ENCODE data around the gene PIEZO2.

PIEZO2 gene

DNA sequence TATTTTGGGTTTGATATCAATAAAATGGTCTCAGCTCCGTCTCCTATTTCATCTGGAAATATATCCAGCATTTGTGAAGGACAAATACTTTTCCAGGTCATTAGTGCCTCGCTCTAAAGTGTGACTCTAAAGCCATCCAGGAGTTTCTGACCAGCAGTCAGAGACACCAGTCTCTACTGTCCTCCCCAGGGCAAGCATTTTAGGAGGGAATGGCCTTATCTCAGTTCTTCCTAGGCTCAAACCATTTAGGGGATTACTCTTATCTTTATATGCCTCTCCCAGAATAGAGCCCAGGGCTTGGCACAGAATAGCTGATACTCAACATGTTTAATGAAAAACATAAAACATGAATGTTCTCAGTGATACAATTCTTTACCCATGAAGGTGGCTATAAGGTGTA, 436.0 kb downstream of the PIEZO2 start:
- TF ChIP-seq POLR2AphosphoS5 (IDR thresholded peaks at IDR 0.05; ENCODE audit: borderline replicate concordance, low read depth, low read length): no peak
- TF ChIP-seq FOXP2 (optimal IDR thresholded peaks at IDR 0.05; ENCODE audit: control extremely low read depth, extremely low read length, insufficient read depth): no peak
- no peak for TF ChIP-seq EZH2 (IDR thresholded peaks at IDR 0.05)
- DNase-seq (ENCODE audit: low read depth, low spot score): no peak
- H3K36me3 ChIP-seq (ENCODE audit: insufficient read depth, low read length): no peaks in the 10 kb centered on the region
- H3K4me3 ChIP-seq: no peak overlapping the region
- H3K9me3 ChIP-seq (ENCODE audit: low read depth, low read length): no peaks in the 10 kb centered on the region
- no peak overlapping the region for H3K9ac ChIP-seq (ENCODE audit: insufficient read length)
- H3K27ac ChIP-seq: no peak overlapping the region

DNA sequence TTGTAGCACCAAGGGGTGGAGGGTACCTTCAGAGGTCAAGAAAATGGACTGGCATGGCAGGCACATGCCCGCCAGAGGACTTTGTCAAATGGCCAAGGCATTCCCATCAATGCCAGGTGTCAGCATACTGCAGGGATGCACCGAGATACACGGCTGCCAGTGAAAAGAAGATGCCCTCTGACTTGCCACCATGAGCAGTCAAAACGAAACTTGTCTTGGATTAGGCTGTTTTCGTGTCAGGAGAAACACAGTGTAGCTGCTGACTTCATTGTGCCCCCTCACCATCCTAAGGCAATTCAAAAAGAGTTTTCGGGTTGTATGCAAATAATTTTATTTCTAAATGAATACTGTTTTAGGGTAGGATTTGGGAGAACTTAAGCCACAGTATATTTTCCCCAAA, 442.1 kb downstream of the PIEZO2 start:
- H3K4me3 ChIP-seq: no peak overlapping the region
- no peak overlapping the region for H3K27ac ChIP-seq
- no peak overlapping the region for H3K9ac ChIP-seq (ENCODE audit: insufficient read length)
- no peak for TF ChIP-seq FOXP2 (optimal IDR thresholded peaks at IDR 0.05; ENCODE audit: control extremely low read depth, extremely low read length, insufficient read depth)
- no peak for TF ChIP-seq POLR2AphosphoS5 (IDR thresholded peaks at IDR 0.05; ENCODE audit: borderline replicate concordance, low read depth, low read length)
- no peak for TF ChIP-seq EZH2 (IDR thresholded peaks at IDR 0.05)
- DNase-seq (ENCODE audit: low read depth, low spot score): no peak
- no peaks in the 10 kb centered on the region for H3K9me3 ChIP-seq (ENCODE audit: low read depth, low read length)
- H3K36me3 ChIP-seq (ENCODE audit: insufficient read depth, low read length): no peaks in the 10 kb centered on the region

DNA sequence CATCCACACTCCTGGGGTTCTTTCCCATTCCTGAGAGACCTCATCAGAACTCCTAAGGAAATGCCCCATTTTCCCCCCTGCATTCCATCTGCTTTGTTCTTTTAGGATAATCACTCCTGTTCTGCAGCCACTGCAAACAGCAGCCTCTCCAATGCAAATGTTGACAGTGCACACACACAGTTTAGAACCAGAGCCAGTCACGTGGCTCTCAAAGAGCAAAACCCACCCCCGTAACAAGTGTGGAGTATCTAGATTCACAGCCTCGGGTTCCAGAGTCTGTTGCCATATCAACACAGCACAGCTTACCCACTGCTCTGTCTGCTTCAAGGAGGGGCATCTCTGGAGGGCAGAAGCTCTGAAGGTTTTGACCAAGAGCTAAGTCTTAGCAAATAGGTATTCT, 443.6 kb downstream of the PIEZO2 start:
- Histone ChIP-seq H3K4me3 (no peak overlapping the region), H3K27ac (no peak overlapping the region), H3K9ac (ENCODE audit: insufficient read length) (no peak overlapping the region), H3K9me3 (ENCODE audit: low read depth, low read length) (no peaks in the 10 kb centered on the region), H3K36me3 (ENCODE audit: insufficient read depth, low read length) (no peaks in the 10 kb centered on the region)
- TF ChIP-seq POLR2AphosphoS5 (IDR thresholded peaks at IDR 0.05; ENCODE audit: borderline replicate concordance, low read depth, low read length): no peak
- TF ChIP-seq EZH2 (IDR thresholded peaks at IDR 0.05): no peak
- TF ChIP-seq FOXP2 (optimal IDR thresholded peaks at IDR 0.05; ENCODE audit: control extremely low read depth, extremely low read length, insufficient read depth): no peak
- no peak for DNase-seq (ENCODE audit: low read depth, low spot score)

DNA sequence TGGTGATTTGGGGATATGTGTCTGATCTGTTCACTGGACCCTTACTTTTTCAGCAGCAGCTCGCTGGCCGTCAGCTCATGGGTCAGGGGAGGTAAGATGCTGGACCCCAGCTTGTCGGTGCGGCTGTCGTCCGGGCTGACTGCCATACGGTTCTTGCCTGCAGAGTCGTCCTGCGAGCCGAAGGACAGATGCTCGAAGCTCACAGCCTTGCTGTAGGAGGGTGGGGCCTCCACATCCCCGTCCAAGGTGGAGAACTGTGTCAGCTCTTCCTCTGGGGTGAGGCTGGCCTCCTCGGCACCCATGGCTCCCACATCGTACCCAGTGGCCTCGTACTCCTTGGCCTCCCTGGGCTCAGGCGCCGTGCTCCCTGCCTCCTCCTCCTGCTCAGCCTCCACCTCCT, 444.1 kb downstream of the PIEZO2 start:
- Histone ChIP-seq H3K9ac (ENCODE audit: insufficient read length) (no peak overlapping the region), H3K36me3 (ENCODE audit: insufficient read depth, low read length) (no peaks in the 10 kb centered on the region), H3K4me3 (no peak overlapping the region), H3K27ac (no peak overlapping the region), H3K9me3 (ENCODE audit: low read depth, low read length) (no peaks in the 10 kb centered on the region)
- no peak for DNase-seq (ENCODE audit: low read depth, low spot score)
- TF ChIP-seq FOXP2 (optimal IDR thresholded peaks at IDR 0.05; ENCODE audit: control extremely low read depth, extremely low read length, insufficient read depth) (no peak), EZH2 (IDR thresholded peaks at IDR 0.05) (no peak)

DNA sequence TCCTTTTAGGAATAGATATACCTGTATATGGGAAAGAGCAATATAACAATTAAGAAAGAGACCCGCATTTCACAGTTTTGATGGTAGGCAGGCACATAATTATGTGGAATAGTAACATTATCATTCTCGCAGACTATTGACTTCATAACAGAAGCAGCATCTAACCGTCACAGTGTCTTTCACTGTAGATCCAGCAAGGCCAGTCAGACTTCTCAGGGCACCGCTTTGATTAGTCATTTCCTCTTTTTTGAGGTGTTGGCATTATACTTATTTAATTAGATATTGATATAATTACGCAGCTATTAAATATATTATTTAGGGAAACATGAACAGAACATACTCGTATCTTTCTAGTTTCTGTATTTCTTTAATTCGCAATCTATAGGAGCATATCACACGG, 447.2 kb downstream of the PIEZO2 start:
- no peak overlapping the region for H3K27ac ChIP-seq
- no peak overlapping the region for H3K4me3 ChIP-seq
- no peaks in the 10 kb centered on the region for H3K9me3 ChIP-seq (ENCODE audit: low read depth, low read length)
- DNase-seq (ENCODE audit: low read depth, low spot score): no peak
- TF ChIP-seq POLR2AphosphoS5 (IDR thresholded peaks at IDR 0.05; ENCODE audit: borderline replicate concordance, low read depth, low read length) (no peak), EZH2 (IDR thresholded peaks at IDR 0.05) (no peak), FOXP2 (optimal IDR thresholded peaks at IDR 0.05; ENCODE audit: control extremely low read depth, extremely low read length, insufficient read depth) (no peak)
- no peak overlapping the region for H3K9ac ChIP-seq (ENCODE audit: insufficient read length)
- H3K36me3 ChIP-seq (ENCODE audit: insufficient read depth, low read length): no peaks in the 10 kb centered on the region

DNA sequence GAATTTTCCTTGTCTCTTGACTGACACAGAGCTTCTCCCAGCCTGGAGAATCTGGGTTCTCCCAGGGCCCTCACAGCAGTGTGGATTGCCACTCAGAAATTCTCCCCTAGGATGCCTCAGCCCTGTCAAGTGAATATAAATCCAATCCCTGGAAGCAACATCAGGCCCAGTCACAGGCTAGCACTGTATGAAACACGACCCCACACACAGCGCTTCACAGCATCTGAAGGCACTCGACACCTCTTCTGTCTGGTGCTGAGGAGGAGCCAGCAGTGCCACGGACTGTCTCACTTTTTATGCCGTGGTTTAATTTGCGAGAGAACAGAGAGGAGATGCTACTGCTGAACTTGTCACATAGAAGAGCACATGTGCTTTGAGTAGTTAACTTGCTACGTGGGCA, 459.0 kb downstream of the PIEZO2 start:
- H3K27ac ChIP-seq: no peak overlapping the region
- no peak for DNase-seq (ENCODE audit: low read depth, low spot score)
- H3K36me3 ChIP-seq (ENCODE audit: insufficient read depth, low read length): no peaks in the 10 kb centered on the region
- no peak overlapping the region for H3K9ac ChIP-seq (ENCODE audit: insufficient read length)
- no peak for TF ChIP-seq POLR2AphosphoS5 (IDR thresholded peaks at IDR 0.05; ENCODE audit: borderline replicate concordance, low read depth, low read length)
- TF ChIP-seq EZH2 (IDR thresholded peaks at IDR 0.05): no peak
- TF ChIP-seq FOXP2 (optimal IDR thresholded peaks at IDR 0.05; ENCODE audit: control extremely low read depth, extremely low read length, insufficient read depth): no peak
- H3K4me3 ChIP-seq: no peak overlapping the region
- H3K9me3 ChIP-seq (ENCODE audit: low read depth, low read length): no peaks in the 10 kb centered on the region

DNA sequence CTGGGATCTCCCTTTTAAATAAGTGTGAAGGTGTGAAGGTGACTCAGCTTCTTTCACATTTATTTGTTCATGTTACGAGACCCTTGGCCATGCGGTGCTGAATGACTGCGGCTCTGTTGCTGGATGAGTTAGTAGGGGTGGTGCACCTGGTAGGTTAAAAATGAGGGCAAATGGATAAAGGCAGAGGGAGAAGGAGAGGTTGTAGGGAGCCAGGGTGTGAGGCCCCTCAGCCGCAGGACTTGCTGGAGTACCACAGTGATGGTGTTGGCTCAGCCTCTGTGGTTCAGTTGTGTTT, 459.4 kb downstream of the PIEZO2 start:
- Histone ChIP-seq H3K9ac (ENCODE audit: insufficient read length) (no peak overlapping the region), H3K9me3 (ENCODE audit: low read depth, low read length) (no peaks in the 10 kb centered on the region), H3K36me3 (ENCODE audit: insufficient read depth, low read length) (no peaks in the 10 kb centered on the region), H3K4me3 (no peak overlapping the region), H3K27ac (no peak overlapping the region)
- no peak for DNase-seq (ENCODE audit: low read depth, low spot score)
- no peak for TF ChIP-seq EZH2 (IDR thresholded peaks at IDR 0.05)
- TF ChIP-seq FOXP2 (optimal IDR thresholded peaks at IDR 0.05; ENCODE audit: control extremely low read depth, extremely low read length, insufficient read depth): no peak
- no peak for TF ChIP-seq POLR2AphosphoS5 (IDR thresholded peaks at IDR 0.05; ENCODE audit: borderline replicate concordance, low read depth, low read length)

DNA sequence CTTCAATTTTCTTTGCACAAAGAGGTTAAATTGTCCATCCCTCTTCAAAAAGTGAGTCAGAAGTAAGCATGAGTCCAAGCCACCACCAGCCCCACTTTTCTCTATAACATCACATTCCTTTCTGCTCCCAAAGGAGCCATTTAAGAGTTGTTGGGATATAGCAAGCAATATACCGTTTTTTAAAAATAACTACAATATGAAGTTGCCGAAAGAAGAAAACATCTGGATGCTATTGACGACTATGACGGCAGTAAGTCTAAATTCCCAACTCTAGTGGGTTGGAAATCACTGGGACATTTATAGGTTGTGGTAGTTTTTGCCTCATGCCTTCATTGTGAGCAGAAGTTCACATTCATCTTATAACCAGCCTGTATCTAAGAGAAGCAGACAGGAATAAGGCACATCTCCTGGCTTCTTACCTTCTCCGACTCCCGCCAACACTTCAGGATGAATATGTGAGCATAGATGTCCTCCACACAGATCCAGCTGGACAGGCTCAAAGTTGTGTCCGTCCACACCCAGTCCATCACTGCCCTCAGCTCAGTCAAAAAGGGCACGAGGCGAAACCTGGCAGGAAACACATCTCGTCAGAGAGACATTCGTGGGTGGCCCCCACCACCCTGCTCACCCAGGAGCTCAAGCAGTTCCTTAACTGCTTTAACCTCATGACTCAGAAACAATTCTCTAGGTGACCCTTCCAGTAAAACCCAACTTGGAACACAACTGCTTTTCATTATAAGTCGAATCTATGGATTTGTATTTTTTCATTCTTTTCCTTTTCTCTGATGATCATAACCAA, 459.9 kb downstream of the PIEZO2 start:
- H3K9me3 ChIP-seq (ENCODE audit: low read depth, low read length): no peaks in the 10 kb centered on the region
- H3K4me3 ChIP-seq: peak overlapping the region; percentile 23; the same call in 1 of the 2 replicates
- 0 out of 2 replicates have a peak overlapping the region, but pooled peaks have one; percentile 19 for H3K27ac ChIP-seq
- H3K9ac ChIP-seq (ENCODE audit: insufficient read length): no peak overlapping the region
- no peaks in the 10 kb centered on the region for H3K36me3 ChIP-seq (ENCODE audit: insufficient read depth, low read length)
- DNase-seq (ENCODE audit: low read depth, low spot score): no peak
- TF ChIP-seq FOXP2 (optimal IDR thresholded peaks at IDR 0.05; ENCODE audit: control extremely low read depth, extremely low read length, insufficient read depth): no peak
- TF ChIP-seq POLR2AphosphoS5 (IDR thresholded peaks at IDR 0.05; ENCODE audit: borderline replicate concordance, low read depth, low read length): no peak
- no peak for TF ChIP-seq EZH2 (IDR thresholded peaks at IDR 0.05)

DNA sequence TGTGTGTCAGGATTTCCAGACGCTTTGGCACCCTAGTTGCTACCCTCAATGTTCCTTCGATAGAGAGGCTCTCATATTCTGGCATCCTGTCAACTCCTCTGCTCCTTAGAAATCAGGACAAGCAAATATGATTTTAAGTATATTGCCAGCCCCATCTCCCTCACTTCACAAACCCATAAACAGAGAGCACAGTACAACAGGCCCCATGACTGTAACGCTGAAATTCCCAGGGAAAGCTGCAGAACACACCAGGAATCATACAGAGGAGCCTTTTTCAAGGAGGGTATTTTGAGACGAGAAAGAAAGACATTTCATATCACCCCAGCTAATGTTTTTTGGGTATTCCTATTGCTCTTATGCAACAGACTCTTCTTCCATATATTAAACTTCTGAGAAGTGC, 460.6 kb downstream of the PIEZO2 start:
- TF ChIP-seq FOXP2 (optimal IDR thresholded peaks at IDR 0.05; ENCODE audit: control extremely low read depth, extremely low read length, insufficient read depth) (no peak), POLR2AphosphoS5 (IDR thresholded peaks at IDR 0.05; ENCODE audit: borderline replicate concordance, low read depth, low read length) (no peak), EZH2 (IDR thresholded peaks at IDR 0.05) (no peak)
- no peaks in the 10 kb centered on the region for H3K9me3 ChIP-seq (ENCODE audit: low read depth, low read length)
- no peak overlapping the region for H3K9ac ChIP-seq (ENCODE audit: insufficient read length)
- peak overlapping the region; percentile 23; the same call in 1 of the 2 replicates for H3K4me3 ChIP-seq
- no peak overlapping the region for H3K27ac ChIP-seq
- DNase-seq (ENCODE audit: low read depth, low spot score): no peak
- H3K36me3 ChIP-seq (ENCODE audit: insufficient read depth, low read length): no peaks in the 10 kb centered on the region

Measured in SK-N-MC (cell line).